Activated effector memory CD4-positive, alpha-beta T cell treated with Interleukin-2 at 50 U/mL for 16 hours (primary cell): ENCODE data around the gene ISG20.
"Not testable (repeated sequence)": the region's sequence is repeated elsewhere in the genome, so short reads cannot be mapped to it uniquely, and the experiment has no call there.

Source experiments
- DNase-seq: peaks from one replicate; pipeline ENCODE4 v3.0.0-alpha.2; 2020

The ISG20 gene

DNA sequence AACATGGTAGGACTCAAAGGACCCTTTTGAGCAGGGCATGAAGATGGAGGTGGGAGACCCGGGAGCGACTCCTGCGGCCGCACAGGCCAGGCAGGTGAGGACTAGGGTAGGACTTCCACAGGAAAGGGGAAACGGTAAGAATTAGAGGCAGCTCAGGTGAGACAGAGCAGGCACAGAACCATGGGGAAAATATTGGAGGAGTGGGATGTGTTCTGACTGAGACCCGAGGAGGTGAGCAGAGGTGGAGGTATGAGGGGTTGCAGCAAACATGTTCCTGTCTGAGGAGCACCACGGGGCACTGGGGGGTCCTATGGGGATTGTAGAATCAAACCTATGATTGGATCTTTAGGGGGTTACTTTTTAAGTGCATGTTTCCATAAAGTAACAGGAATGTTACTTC is 1.4 kb upstream of the ISG20 start:
- no peak for DNase-seq

DNA sequence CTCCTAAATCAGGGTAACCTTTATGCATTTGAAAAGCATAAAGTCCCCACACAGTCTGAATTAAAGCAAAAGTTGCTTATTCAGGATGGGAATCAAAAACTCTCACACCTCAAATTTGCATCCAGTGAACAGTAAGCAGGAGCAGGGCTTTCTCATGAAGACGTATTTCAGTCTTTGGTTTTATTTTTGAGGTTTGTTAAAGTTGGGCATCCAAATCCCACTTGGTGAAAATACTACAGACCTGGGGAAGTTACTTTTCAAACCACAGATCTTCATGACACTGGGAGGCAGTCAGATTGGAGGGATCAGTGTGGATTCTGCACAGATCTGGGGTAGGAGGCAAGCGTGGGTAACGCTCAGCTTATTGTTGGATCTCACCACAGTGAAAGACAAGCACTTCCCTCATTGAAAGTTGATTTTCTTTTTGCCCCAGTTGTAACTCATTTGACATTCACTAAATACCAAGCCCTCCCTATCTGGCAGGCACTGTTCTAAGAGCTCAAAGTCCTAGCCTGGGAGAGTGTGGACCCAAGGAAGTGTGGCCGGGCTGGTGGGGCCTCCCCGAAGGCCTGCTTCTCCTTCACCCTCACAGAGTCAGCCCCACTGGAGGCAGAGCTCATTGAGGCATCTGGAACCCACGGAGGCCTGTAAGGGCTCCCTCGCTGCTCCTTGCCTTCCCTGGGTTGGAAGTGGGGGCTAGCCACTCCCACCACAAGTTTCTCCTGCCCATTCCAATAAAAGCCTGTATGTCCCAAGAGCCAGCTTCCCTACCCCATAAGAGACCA is 783 bp upstream of the ISG20 start:
- no peak for DNase-seq

DNA sequence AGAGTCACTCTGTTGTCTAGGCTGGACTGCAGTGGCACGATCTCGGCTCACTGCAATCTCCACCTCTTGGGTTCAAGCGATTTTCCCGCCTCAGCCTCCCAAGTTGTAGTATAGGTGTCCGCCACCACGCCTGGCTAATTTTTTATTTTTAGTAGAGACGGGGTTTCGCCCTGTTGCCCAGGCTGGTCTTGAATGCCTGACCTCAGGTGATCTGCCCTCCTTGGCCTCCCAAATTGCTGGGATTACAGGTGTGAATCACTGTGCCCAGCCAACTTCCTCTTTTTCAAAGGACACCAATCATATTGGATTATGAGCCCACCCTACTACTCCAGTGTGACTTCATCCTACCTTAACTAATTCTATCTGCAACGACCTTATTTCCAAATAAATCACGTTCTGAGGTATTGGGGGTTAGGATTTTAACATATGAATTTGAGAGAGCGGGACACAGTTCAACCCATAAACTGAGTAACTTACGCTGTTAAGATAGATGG is 3.2 kb downstream of the ISG20 start:
- DNase-seq: no peak

DNA sequence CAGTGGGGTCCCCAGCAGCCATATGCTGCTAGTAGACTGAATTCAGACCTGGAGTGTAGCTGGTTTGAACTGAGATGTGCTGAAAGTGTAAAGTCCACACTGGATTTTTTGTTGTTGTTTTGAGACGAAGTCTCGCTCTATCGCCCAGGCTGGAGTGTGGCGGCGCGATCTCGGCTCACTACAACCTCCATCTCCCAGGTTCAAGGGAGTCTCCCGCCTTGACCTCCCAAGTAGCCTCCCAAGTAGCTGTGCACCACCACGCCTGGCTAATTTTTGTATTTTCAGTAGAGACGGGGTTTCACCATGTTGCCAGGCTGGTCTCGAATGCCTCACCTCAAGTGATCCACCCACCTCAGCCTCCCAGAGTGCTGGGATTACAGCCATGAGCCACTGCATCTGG is 3.7 kb downstream of the ISG20 start:
- not testable (repeated sequence) for DNase-seq

DNA sequence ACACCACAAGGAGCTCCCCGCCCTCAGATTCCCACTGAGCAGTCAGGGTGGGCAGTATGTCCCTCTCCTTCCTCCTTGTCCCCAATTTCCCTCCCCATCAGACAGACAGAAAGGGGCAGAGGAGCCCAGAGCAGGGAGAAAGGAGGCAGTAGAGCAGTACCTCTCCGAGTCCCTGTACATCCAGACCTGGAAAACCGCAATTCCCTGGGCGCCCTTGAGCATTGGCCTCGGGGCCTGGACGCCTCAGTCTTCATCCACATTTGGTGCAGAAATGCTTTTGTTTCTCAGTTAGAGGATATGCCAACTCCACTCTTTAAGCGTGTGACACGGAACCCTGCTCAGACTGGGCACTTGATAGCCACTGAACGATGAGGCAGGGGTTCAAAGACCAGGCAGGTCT is 5.9 kb downstream of the ISG20 start:
- no peak for DNase-seq

DNA sequence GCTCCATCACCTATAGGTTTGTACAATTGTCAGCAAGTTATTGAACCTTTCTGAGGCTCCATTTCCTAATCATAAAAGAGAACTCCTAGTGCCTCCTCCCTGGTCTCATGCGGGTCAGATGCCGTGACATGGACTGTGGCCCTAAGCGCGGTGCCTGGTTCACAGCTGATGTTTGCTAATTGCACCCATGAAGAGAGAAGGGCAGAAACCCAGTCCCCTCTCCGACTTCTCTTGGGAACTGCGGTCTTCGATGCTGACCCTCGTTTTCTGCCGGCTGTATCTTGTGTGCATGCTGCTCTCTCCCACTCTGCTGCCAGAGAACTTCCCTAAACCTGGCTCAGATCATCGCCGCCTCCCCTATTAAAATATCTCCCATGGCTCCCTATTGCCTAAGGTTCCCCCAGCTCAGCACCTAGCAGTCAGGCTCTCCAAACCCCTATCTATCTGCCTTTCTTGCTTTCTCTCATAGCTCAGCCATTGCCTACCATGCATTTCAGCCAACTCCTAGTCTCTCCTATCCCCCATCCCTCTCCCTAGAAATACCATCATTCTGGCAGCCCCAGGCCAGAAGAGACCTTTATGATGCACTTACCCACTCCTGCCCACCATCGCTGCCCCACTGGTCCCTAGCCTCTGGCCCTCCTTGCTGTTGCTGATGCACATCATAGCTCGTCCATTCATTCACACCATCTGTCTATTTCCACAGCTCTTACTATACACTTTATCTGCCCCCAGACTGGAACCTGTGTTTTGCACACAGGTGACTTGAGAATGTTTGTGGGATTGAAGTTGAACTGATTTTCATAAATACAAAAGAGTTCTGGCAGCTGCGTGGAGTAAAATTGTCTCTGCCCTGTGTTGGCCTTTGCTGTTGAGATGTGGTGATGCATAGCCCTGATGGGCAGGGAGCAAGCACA is 6.6 kb downstream of the ISG20 start:
- DNase-seq: no peak

DNA sequence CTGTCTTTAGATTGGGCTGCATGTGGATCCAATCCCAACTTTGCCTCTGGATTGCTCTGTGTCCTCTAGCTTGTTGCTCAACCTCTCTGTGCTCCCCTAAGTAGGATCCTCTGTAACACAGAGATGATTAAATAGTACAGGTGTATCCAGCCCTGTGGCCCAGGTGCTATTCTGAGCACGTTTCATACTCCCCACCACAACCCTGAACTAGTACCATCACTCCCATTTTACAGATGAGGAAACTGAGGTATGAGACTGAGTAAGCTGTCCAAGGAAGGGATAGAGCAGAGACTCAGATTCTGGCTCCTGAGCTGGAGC is 7.2 kb downstream of the ISG20 start:
- no peak for DNase-seq

DNA sequence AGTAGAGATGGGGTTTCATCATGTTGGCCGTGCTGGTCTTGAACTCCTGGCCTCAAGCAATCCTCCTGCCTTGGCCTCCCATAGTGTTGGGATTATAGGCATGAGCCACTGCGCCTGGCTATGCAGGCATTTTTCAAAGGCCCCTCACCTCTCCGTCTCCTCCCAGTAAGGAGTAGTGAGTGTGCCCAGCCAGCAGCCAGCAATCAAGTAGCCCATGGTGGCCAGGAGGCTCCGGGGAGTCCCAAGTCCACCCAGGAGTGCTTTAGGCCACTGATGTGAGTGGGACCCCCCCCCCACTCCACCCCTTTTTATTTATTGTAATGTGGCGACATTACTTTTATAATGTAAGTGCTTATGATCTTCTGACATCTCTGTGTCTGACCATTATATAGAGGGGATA is 8.1 kb downstream of the ISG20 start:
- DNase-seq: no peak

DNA sequence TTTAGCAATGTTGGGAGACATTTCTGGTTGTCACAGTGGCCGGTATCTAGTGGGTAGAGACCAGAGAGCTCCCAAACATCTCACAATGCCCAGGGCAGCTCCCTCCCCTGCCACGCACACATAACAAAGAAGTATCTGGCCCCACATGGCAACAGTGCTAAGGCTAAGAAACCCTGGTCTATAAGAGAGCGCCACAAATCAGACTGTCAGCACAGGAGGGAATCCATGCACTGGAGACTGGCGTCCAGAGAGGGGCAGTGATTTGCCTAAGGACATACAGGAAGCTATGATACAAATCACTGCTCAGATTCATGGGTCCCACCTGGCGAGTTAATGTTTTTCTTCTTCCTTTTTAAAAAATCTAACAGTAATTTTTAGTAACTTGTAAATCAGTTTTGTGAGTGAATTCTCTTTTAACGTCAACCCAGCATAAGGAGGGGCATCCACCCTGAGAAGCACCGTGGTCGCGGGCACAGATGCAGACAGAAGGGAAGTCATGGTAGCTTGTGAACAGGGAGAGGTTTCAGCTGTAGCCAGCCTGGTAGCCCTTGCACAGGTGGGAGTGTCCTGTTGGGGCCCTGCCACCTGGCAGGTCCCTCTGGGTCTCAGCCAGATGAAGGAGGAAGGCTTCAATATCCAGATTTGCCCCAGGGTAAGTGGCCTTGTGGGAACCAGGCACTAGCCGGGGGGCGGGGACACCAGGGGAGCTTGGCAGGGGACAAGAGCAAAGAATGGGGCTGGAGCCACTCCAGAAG is 8.7 kb downstream of the ISG20 start:
- no peak for DNase-seq

DNA sequence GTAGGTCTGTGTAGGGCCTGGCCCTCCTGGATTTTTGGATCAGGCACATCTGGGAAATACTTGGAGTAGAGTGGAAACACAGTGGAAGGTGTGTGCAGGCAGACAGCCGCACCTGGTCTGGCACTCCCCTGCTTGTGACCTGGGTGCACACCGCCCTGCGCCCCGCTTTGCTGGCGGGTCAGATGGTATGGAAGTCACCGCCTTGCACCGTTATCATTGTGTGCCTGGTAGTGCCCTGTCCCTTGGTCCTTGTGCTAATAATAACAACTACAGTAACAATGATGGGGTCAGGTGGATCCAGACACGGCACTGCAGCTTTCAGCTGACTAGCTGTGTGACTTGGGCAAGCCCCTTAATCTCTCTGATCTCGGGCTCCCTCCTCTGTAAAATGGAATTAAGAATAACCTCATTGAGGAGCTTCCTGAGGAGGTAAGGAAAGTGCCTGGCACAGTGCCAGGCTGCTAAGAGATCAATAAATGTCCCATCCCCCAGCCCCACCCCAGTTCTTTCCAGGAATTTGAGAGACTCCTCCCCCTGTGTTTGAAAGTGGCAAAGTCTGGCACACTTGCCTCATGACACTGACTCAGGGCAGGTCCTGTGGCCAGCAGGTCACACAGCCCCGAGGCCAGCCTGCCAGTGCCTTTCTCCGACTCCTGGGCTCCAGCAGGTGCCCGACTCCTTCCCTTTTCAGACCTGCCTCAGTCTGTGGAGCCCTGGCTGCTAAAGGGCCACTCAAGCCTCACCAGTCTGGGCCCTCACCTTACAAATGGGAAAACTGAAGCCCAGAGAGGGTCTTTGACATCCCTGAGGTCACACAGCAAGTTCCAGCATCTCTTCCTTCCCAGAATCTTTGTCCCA is 9.8 kb downstream of the ISG20 start:
- no peak for DNase-seq

DNA sequence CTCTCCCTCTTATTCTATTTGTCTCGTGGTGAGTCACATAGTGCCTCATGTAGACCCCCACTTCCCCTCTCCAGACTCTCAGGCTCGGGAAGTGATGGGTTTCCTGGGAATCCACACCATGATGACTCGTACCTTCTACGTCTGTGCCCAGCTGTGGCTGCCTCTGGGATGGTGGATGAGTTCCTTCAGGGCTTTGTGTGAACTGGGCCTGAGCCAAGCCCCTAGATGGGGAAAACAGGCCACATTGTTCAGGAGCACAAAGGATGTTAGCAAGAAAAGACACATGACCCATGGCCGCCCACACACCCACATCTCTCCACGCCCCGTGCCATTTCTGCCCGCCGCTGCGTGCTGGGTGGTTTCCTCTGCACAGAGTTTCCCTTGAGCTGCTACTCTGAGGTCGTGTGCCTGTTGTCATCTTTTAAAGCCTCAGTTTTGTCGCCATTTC is 10.5 kb downstream of the ISG20 start:
- DNase-seq: peak; percentile 64

DNA sequence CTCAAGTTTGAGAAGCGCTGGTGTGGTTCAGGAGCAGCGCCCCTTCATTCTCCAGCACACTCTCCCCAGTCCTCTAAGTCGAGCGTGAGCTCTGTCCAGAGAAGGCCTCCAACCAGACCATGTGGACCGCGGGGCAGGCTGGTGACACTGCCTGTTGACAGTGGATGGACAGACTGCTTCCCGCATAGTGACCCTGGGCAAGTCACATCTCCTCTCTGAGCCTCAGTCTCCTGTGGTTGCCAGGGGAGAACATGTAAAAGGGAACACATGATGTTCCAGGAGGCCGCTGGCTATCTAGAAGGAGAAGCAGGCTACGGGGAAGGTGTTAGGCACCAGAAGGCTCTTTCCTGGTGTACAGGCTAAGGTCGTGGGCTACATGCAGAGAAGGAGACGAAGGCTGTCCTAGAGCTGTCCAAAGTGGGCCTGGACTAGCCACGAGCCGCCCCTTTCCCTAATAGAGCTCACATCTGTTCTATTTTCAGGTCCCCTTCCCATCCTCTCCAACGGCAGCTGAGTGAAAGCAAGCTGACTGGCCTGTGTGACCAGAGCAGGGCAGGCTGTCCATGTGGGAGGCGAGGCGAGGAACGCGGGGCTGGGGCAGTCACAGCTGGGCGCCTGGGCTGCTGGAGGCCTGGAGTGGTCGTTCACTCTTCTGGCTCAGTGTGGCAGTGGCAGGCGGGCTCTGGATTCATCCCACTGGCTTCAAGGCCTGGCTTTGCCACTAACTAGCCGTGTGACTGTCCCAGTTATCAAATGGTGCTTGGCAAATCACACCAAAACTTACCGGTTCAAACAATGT is 11.1 kb downstream of the ISG20 start:
- DNase-seq: no peak

DNA sequence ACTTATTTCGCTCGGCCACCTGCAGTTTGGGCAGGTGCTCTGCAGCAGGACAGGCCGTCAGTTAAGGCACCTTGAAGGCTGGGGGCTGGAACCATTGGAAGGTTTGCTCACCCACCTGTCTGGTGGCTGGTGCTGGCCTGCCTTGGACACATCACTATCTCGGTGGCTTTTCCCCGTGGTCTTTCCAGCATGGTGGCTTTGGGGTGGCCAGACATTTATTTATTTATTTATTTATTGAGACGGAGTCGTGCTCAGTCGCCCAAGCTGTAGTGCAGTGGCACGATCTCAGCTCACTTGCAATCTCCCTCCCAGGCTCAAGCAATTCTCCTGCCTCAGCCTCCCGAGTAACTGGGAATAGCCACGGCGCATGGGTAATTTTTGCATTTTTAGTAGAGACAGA is 11.7 kb downstream of the ISG20 start:
- DNase-seq: no peak

DNA sequence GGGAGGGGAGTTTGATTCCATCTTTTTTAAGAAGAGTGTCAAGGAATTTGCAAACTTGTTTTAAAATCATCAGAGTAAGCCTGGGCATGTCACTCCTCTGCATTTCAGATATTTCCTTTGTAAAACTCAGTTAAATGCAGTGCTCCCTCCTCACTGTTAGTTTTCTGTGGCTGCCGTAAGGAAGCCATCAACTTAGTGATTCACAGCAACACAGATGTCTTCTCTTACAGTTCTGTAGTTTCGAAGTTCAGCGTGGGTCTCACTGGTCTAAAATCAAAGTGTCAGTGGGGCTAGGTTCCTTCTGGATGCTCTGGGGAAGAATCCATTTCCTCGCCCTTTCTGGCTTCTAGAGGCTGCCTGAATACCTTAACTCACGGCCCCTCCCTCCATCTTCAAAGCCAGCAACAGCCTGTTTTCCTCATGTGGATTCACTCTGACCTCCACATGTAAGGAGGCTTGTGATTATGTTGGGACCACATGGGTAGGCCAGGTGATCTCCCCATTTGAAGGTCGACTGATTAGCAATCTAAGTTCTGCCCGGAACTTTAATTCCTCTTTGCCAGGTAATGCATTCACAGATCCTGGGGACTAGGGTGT is 12.4 kb downstream of the ISG20 start:
- no peak for DNase-seq

DNA sequence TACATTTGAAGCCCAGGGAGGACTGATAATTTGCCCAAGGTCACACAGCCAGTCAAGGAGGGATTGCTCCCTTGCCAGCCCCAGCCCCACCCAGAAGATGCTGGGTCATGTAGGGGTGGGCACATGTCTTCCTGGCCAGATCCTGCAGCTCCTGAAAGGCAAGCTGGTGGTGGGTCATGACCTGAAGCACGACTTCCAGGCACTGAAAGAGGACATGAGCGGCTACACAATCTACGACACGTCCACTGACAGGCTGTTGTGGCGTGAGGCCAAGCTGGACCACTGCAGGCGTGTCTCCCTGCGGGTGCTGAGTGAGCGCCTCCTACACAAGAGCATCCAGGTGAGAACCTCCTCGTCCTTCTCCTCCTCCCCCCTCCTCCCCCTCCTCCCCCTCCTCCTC is 13.2 kb downstream of the ISG20 start:
- no peak for DNase-seq

DNA sequence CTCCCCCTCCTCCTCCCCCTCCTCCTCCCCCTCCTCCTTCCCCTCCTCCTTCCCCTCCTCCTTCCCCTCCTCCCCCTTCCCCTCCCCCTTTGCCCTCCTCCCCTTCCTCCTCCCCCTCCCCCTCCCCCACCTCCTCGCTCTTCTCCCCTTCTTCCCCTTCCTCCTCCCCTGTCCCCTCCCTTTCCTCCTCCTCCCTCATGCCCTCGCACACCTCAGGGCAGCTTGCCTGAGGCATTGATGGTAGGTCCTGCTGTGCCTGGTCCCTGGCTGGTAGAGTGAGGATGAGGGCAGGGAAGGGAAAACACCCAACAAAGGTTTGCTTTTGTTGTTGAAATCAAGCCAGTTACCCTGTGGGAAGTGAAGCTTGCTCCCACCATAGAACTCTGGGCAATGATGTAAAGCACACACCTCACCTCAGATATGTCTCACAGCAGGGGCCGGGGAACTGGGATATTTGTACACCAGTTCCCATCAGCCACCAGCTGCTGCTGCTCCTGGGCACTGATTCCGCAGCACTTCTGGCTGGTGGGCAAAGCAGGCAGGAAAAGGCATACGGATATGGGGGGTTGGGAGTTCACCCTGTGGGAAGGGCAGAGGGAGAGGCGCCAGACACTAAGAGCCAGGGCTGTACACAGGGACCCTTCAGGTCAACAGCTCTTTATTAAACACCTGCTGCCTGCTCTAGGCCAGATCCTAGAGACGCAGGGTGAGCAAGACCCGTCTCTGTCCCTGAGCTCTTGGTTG is 13.8 kb downstream of the ISG20 start:
- no peak for DNase-seq

DNA sequence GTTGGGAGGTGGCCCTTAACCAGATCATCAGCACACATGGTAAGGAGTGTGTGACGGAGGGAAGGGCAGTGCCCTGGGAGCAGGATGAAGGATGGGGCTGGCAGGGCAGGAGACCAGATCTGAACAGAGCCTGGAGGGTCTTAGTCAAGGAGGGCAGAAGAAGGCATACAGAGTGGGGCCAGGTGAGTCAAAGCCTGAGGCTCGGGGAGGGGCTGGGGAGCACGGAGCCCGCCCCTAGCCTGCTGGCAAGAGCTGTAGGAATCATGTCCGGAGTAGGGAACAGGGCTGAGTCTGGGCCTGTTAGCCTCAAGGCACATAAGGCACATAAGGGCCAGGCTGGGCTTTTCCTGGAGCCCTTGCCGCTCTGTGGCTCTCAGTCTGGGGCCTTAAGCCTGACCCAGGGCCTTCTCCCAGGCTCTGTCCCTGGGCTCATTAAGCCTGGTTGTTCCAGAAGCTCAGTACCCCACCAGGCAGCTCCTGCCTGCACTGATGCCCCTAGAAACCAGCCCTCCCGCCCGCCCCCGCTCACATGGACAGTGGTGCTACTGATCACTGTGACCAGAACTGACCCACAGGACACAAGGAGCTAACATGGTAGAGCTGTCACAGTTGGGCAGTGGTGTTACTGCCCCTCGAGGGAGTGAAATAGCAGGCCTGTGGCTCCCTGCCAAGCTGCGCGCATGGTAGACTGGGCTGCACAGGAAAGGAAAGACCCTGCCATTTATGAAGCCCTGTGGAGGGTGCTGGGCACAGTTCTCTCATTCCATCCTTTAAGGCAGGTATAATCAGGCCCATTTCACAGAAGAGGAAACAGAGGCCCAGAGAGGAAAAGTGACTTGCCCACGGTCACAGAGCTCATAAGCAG is 14.6 kb downstream of the ISG20 start:
- DNase-seq: no peak

DNA sequence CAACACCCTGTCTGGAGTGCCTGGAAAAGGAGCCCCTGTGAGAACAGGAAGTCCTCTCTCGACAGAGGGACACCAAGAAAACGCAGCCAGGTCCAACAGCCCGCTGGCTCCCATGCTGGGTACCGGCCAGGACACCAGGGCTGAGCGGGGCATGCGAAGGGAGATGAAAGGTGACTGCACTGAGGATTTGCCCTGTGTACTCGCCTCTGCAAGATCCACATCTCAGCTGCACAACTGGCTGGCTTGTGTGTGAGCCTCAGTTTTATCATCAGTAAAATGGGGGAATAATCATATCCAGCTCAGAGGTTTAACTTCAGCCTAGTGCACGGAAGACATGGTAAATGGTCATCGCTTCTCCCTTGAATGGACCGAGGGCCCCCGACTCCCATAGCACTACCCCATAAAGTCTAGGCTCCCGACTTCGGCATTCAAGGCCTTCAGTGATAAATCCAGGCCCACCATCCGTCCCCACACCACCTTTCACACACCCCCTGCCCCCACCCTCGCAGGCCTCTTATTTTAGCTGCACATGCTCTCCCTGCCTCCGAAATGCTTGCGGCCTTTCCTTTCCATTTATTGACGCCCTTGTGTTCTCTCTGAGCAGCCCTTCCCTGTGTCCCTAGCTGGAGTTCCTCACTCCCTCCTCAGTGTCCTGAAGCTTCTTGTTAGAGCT is 15.8 kb downstream of the ISG20 start:
- DNase-seq: no peak

DNA sequence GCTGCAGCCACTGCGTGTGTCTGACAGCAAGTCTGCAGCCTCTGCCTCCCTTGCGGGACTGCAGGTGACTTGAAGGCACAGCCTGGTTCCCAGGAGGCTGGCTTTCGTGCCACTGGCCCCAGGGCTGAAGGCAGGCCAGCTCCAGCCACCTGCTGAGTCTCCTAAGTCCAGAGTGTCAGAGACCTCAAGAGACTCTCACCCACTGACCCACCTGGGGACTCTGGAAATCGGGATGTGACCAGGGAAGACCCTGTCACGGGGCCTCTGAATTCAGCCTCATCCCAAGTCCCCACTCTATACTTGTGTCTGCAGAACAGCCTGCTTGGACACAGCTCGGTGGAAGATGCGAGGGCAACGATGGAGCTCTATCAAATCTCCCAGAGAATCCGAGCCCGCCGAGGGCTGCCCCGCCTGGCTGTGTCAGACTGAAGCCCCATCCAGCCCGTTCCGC is 16.3 kb downstream of the ISG20 start:
- DNase-seq: no peak
